Right lobe of liver (tissue), 4 donors: Measurements from ENCODE around the gene KASH5.

ENCODE experiments used
- CTCF ChIP-seq, 4 donors: fragments of 200-600 bp in 3 of 4; fragments of 450-650 bp in 1 of 4; IDR thresholded peaks; one replicate each; pipeline versions ENCODE4 v1.5.1 to v1.8.0; 2016 to 2022; ENCODE audit warnings: antibody characterized with exemption in 4 of 4, mild to moderate bottlenecking in 2 of 4
- POLR2A ChIP-seq: fragments of 450-650 bp; IDR thresholded peaks from one replicate; pipeline ENCODE4 v1.6.1; 2017; ENCODE audit warnings: antibody characterized with exemption, mild to moderate bottlenecking
- donor health status: DM: no; HTN: no; CAD: no.
- donor health status: DM: no; HTN: no; CAD: no.
- donor health status: DM: no; HTN: yes; CAD: no.

GRCh38 chr19:49391581-49392399, 3.7 kb downstream of the KASH5 start:
- TF ChIP-seq CTCF (IDR thresholded peaks at IDR 0.05), result peak; percentile 79 to 83 (median 81)
- TF ChIP-seq POLR2A, result no peak
